HEK293 (cell line): Measurements from ENCODE around the gene CAMKMT.

Experiments used
- CTCF ChIA-PET: fragments of 350-600 bp; formaldehyde crosslinking; extraction: SDS; loops from one replicate; lab custom pipeline; 2021; ENCODE audit warnings: antibody characterized with exemption; lab: Yijun Ruan, JAX
- POLR2A ChIA-PET: fragments of 300-600 bp; formaldehyde crosslinking; extraction: SDS; loops from one replicate; lab custom pipeline; 2020; ENCODE audit warnings: antibody characterized with exemption, inconsistent platforms; lab: Yijun Ruan, JAX
- H3K27ac ChIP-seq: fragments of 200-500 bp; sonication (Bioruptor generic); 2 replicates; pipeline ENCODE4 v1.5.1; 2014; ENCODE audit warnings: low read depth, low read length, control low read depth, inconsistent platforms; ENCODE audit errors: extremely low read depth
- H3K36me3 ChIP-seq, 2 experiments: fragments of 200-500 bp in 1 of 2; sonication (Bioruptor generic) in 1 of 2; 1 replicate in 1 of 2; 2 replicates in 1 of 2; pipeline ENCODE4 v1.5.1; 2014 to 2017; ENCODE audit warnings: inconsistent platforms in 2 of 2, low read length in 2 of 2; ENCODE audit not compliant: control insufficient read depth in 2 of 2, insufficient read depth in 1 of 2
- H3K4me1 ChIP-seq: fragments of 200-500 bp; sonication (Bioruptor generic); 2 replicates; pipeline ENCODE4 v1.5.1; 2014; ENCODE audit warnings: mild to moderate bottlenecking, low read length, inconsistent platforms; ENCODE audit not compliant: control insufficient read depth, insufficient read depth
- H3K4me3 ChIP-seq: 2 replicates; pipeline ENCODE4 v1.5.1; 2011; ENCODE audit warnings: low read depth, mild to moderate bottlenecking, control low read depth, low read length, moderate library complexity
- H3K9me3 ChIP-seq: fragments of 200-500 bp; sonication (Bioruptor generic); 2 replicates; pipeline ENCODE4 v1.5.1; 2014; ENCODE audit warnings: low read depth, low read length, inconsistent platforms; ENCODE audit not compliant: control insufficient read depth, insufficient read depth
- ZIC2 ChIP-seq: fragments of 450-650 bp; formaldehyde crosslinking; IDR thresholded peaks from 2 replicates; pipeline ENCODE4 v1.5.1; 2016; ENCODE audit warnings: missing biosample characterization, missing genetic modification characterization
- ZNF19 ChIP-seq: fragments of 450-650 bp; formaldehyde crosslinking; IDR thresholded peaks from 2 replicates; pipeline ENCODE4; 2016; ENCODE audit warnings: missing biosample characterization, missing genetic modification characterization, low read depth
- ZNF223 ChIP-seq: fragments of 450-650 bp; formaldehyde crosslinking; IDR thresholded peaks from 2 replicates; pipeline ENCODE4 v1.5.1; 2016; ENCODE audit warnings: missing biosample characterization, missing genetic modification characterization
- ZNF24 ChIP-seq: fragments of 450-650 bp; formaldehyde crosslinking; IDR thresholded peaks from 2 replicates; pipeline ENCODE4 v1.5.1; 2016; ENCODE audit warnings: missing biosample characterization, missing genetic modification characterization
- ZNF274 ChIP-seq, 2 experiments: fragments of 200-500 bp in 1 of 2; fragments of 450-650 bp in 1 of 2; sonication (Bioruptor generic) in 1 of 2; formaldehyde crosslinking in 1 of 2; IDR thresholded peaks; 2 replicates each; pipeline versions ENCODE4 v1.5.1 to v1.6.1; 2014 to 2016; ENCODE audit warnings: borderline replicate concordance in 1 of 2, inconsistent platforms in 1 of 2, low read length in 1 of 2, missing biosample characterization in 1 of 2, missing genetic modification characterization in 1 of 2
- ZNF292 ChIP-seq: fragments of 450-650 bp; formaldehyde crosslinking; IDR thresholded peaks from 2 replicates; pipeline ENCODE4 v1.5.1; 2016; ENCODE audit warnings: low read depth, missing biosample characterization, missing genetic modification characterization, borderline replicate concordance
- ZNF350 ChIP-seq: fragments of 450-650 bp; formaldehyde crosslinking; IDR thresholded peaks from 2 replicates; pipeline ENCODE4 v1.5.0; 2017; ENCODE audit warnings: missing biosample characterization, mild to moderate bottlenecking, missing genetic modification characterization
- ZNF354C ChIP-seq: fragments of 450-650 bp; formaldehyde crosslinking; IDR thresholded peaks from 2 replicates; pipeline ENCODE4 v1.5.1; 2016; ENCODE audit warnings: missing biosample characterization, missing genetic modification characterization, low read depth, borderline replicate concordance
- ZNF366 ChIP-seq: fragments of 450-650 bp; formaldehyde crosslinking; conservative IDR thresholded peaks from 2 replicates; pipeline ENCODE4 v1.5.1; 2016; ENCODE audit warnings: missing biosample characterization, missing genetic modification characterization
- ZNF394 ChIP-seq: fragments of 450-650 bp; formaldehyde crosslinking; IDR thresholded peaks from 2 replicates; pipeline ENCODE4 v1.5.1; 2016; ENCODE audit warnings: missing biosample characterization, missing genetic modification characterization, mild to moderate bottlenecking, moderate library complexity, borderline replicate concordance
- ZNF426 ChIP-seq: fragments of 450-650 bp; formaldehyde crosslinking; IDR thresholded peaks from 2 replicates; pipeline ENCODE4 v1.5.1; 2017; ENCODE audit warnings: missing biosample characterization, missing genetic modification characterization, mild to moderate bottlenecking, inconsistent platforms, moderate library complexity
- ZNF449 ChIP-seq: fragments of 450-650 bp; formaldehyde crosslinking; IDR thresholded peaks from 2 replicates; pipeline ENCODE4 v1.5.1; 2017; ENCODE audit warnings: missing biosample characterization, mild to moderate bottlenecking, missing genetic modification characterization, moderate library complexity
- ZNF48 ChIP-seq: fragments of 450-650 bp; formaldehyde crosslinking; IDR thresholded peaks from 2 replicates; pipeline ENCODE4 v1.5.1; 2016; ENCODE audit warnings: missing biosample characterization, missing genetic modification characterization
- ZNF521 ChIP-seq: fragments of 450-650 bp; formaldehyde crosslinking; IDR thresholded peaks from 2 replicates; pipeline ENCODE4 v1.5.1; 2017; ENCODE audit warnings: missing biosample characterization, mild to moderate bottlenecking, missing genetic modification characterization
- ZNF548 ChIP-seq: fragments of 450-650 bp; formaldehyde crosslinking; IDR thresholded peaks from 2 replicates; pipeline ENCODE4 v1.5.1; 2016; ENCODE audit warnings: missing biosample characterization, missing genetic modification characterization
- ZNF555 ChIP-seq: fragments of 450-650 bp; formaldehyde crosslinking; conservative IDR thresholded peaks from 2 replicates; pipeline ENCODE4 v1.5.1; 2017; ENCODE audit warnings: missing biosample characterization, mild to moderate bottlenecking, missing genetic modification characterization, inconsistent platforms
- ZNF571 ChIP-seq: fragments of 450-650 bp; formaldehyde crosslinking; IDR thresholded peaks from 2 replicates; pipeline ENCODE4 v1.5.0; 2017; ENCODE audit warnings: missing biosample characterization, missing genetic modification characterization
- ZNF692 ChIP-seq: fragments of 450-650 bp; formaldehyde crosslinking; IDR thresholded peaks from 2 replicates; pipeline ENCODE4 v1.5.1; 2016; ENCODE audit warnings: missing biosample characterization, missing genetic modification characterization
- ZNF701 ChIP-seq: fragments of 450-650 bp; formaldehyde crosslinking; IDR thresholded peaks from 2 replicates; pipeline ENCODE4 v1.5.1; 2016; ENCODE audit warnings: missing biosample characterization, missing genetic modification characterization
- ZNF792 ChIP-seq: fragments of 450-650 bp; formaldehyde crosslinking; IDR thresholded peaks from 2 replicates; pipeline ENCODE4 v1.5.1; 2016; ENCODE audit warnings: missing biosample characterization, missing genetic modification characterization
- ZNF837 ChIP-seq: fragments of 450-650 bp; formaldehyde crosslinking; IDR thresholded peaks from 2 replicates; pipeline ENCODE4 v1.5.1; 2016; ENCODE audit warnings: missing biosample characterization, missing genetic modification characterization
- ZNF843 ChIP-seq: fragments of 450-650 bp; formaldehyde crosslinking; IDR thresholded peaks from 2 replicates; pipeline ENCODE4 v1.5.1; 2016; ENCODE audit warnings: missing biosample characterization, missing genetic modification characterization
- TF ChIP-seq, protein P1 (sequence below): fragments of 450-650 bp; formaldehyde crosslinking; IDR thresholded peaks from 2 replicates; pipeline ENCODE4 v1.5.1; 2016; ENCODE audit warnings: missing biosample characterization, missing genetic modification characterization
- TF ChIP-seq, protein P2 (sequence below): fragments of 450-650 bp; formaldehyde crosslinking; IDR thresholded peaks from 2 replicates; pipeline ENCODE4 v1.5.1; 2016; ENCODE audit warnings: missing biosample characterization, missing genetic modification characterization

CAMKMT gene

DNA sequence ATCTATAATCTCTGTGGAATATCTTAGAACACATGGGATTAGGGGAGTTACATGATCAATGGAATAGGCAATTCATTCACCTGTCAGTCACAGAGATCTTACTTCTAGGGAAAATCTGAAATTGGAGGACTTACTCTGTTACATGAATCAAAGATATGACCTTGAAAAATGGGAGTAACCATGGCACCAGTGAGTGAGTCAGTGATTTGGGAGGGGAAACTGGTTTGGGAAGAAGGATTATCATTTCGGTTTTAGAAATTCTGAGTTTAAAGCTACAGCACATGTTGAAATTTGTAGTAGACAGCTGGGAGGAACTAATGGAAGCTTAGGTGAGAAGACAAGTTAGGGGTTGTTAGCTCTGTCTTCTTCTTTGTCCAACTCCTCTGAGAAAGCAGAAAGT, 153.7 kb downstream of the CAMKMT start (continued):
- no peak for TF ChIP-seq ZNF19 (tag by site-specific recombination)
- no peak for TF ChIP-seq ZIC2

- H3K9me3 ChIP-seq: no peaks in the 10 kb centered on the region
- CTCF ChIA-PET: interaction anchor here (0.7 kb wide), 1 partner anchor 141 kb away, joined by 3 read pairs; no protein-coding TSS in a partner anchor
- H3K4me3 ChIP-seq: no peak overlapping the region
- no peak overlapping the region for H3K27ac ChIP-seq
- no peak for TF ChIP-seq ZNF354C (tag by site-specific recombination)
- no peak for TF ChIP-seq ZNF571
- TF ChIP-seq, protein P1, sequence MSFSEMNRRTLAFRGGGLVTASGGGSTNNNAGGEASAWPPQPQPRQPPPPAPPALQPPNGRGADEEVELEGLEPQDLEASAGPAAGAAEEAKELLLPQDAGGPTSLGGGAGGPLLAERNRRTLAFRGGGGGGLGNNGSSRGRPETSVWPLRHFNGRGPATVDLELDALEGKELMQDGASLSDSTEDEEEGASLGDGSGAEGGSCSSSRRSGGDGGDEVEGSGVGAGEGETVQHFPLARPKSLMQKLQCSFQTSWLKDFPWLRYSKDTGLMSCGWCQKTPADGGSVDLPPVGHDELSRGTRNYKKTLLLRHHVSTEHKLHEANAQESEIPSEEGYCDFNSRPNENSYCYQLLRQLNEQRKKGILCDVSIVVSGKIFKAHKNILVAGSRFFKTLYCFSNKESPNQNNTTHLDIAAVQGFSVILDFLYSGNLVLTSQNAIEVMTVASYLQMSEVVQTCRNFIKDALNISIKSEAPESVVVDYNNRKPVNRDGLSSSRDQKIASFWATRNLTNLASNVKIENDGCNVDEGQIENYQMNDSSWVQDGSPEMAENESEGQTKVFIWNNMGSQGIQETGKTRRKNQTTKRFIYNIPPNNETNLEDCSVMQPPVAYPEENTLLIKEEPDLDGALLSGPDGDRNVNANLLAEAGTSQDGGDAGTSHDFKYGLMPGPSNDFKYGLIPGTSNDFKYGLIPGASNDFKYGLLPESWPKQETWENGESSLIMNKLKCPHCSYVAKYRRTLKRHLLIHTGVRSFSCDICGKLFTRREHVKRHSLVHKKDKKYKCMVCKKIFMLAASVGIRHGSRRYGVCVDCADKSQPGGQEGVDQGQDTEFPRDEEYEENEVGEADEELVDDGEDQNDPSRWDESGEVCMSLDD (tag by site-specific recombination): no peak
- TF ChIP-seq ZIC2: no peak
- no peak for TF ChIP-seq ZNF837 (tag by site-specific recombination)
- no peak for TF ChIP-seq ZNF350 (tag by site-specific recombination)
- TF ChIP-seq ZNF292 (tag by site-specific recombination): no peak
- TF ChIP-seq ZNF394: no peak
- no peak for TF ChIP-seq ZNF274 (IDR thresholded peaks at IDR 0.05; ENCODE audit: low read length)
- no peak for TF ChIP-seq ZNF274 (tag by site-specific recombination; IDR thresholded peaks at IDR 0.05; ENCODE audit: borderline replicate concordance)
- no peak for TF ChIP-seq ZNF692 (tag by site-specific recombination)
- TF ChIP-seq, all 188 proteins: peak for 0
- H3K4me1 ChIP-seq: no peaks in the 10 kb centered on the region
- no peaks in the 10 kb centered on the region for H3K36me3 ChIP-seq
- POLR2A ChIA-PET: no interaction called here
Observed at GRCh38 chr2:44519026-44519425, 157.3 kb downstream of the CAMKMT start.

- no peaks in the 10 kb centered on the region for H3K9me3 ChIP-seq
Observed at GRCh38 chr2:44522846-44523245, 161.1 kb downstream of the CAMKMT start.

More at GRCh38 chr2:44522846-44523245, 161.1 kb downstream of the CAMKMT start:
- ChIA-PET CTCF (interaction anchor here (0.7 kb wide), 2 partner anchors 10 to 119 kb away, joined by 3 read pairs; no protein-coding TSS in a partner anchor), POLR2A (no interaction called here)
- Histone ChIP-seq H3K27ac (no peak overlapping the region), H3K36me3 (no peaks in the 10 kb centered on the region), H3K4me1 (no peaks in the 10 kb centered on the region), H3K4me3 (no peak overlapping the region)
- TF ChIP-seq ZNF843 (tag by site-specific recombination): no peak
- TF ChIP-seq ZNF555 (tag by site-specific recombination): no peak
- TF ChIP-seq ZNF223 (tag by site-specific recombination): no peak
- TF ChIP-seq ZNF366 (tag by site-specific recombination): no peak
- TF ChIP-seq ZNF548 (tag by site-specific recombination): no peak
- no peak for TF ChIP-seq ZNF521 (tag by site-specific recombination)
- TF ChIP-seq ZNF426 (tag by site-specific recombination): no peak
- TF ChIP-seq, protein P2, sequence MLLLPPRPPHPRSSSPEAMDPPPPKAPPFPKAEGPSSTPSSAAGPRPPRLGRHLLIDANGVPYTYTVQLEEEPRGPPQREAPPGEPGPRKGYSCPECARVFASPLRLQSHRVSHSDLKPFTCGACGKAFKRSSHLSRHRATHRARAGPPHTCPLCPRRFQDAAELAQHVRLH (tag by site-specific recombination): no peak
- TF ChIP-seq ZNF48: no peak
- no peak for TF ChIP-seq ZNF449 (tag by site-specific recombination)
- no peak for TF ChIP-seq ZNF24
- TF ChIP-seq ZNF274 (IDR thresholded peaks at IDR 0.05; ENCODE audit: low read length): no peak
- TF ChIP-seq ZNF274 (tag by site-specific recombination; IDR thresholded peaks at IDR 0.05; ENCODE audit: borderline replicate concordance): no peak
- no peak for TF ChIP-seq ZNF354C (tag by site-specific recombination)
- no peak for TF ChIP-seq ZNF701 (tag by site-specific recombination)
- TF ChIP-seq ZNF792 (tag by site-specific recombination): no peak
